CD4-positive, alpha-beta T cell treated with Interleukin-21 for 1 hour (primary cell): Measurements from ENCODE around the gene DNASE1L1.
A peak's percentile ranks its signal among the peaks of the same experiment; 100 is the strongest.

Experiments used
- DNase-seq: peaks from one replicate; pipeline ENCODE4 v3.0.0-alpha.2; 2020

Gene DNASE1L1

DNA sequence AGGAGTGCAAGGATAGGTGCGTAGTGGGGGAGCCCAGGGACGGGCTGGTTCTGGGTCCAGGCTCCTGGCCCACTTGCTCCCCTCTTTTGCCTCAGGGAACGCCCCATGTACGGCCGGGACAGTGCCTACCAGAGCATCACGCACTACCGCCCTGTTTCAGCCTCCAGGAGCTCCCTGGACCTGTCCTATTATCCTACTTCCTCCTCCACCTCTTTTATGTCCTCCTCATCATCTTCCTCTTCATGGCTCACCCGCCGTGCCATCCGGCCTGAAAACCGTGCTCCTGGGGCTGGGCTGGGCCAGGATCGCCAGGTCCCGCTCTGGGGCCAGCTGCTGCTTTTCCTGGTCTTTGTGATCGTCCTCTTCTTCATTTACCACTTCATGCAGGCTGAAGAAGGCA lies 28.3 kb downstream of the DNASE1L1 start:
- no peak for DNase-seq

DNA sequence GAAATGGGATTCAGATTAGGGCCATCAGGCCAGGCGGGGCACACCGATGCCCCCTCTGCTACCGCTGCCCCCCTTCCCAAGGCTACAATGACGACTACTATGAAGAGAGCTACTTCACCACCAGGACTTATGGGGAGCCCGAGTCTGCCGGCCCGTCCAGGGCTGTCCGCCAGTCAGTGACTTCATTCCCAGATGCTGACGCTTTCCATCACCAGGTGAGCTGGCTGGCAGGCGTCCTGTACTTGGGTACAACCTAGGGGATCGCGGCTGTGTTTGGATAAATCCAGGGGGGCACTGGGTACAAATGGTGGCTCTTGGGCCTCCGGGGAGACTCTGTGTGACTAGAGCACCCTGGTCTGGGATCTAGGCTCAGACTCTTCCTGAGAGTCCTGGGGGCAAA lies 28.9 kb downstream of the DNASE1L1 start:
- DNase-seq = no peak

- no peak for DNase-seq
Observed at GRCh38 chrX:154379569-154379951, 29.5 kb downstream of the DNASE1L1 start.

DNA sequence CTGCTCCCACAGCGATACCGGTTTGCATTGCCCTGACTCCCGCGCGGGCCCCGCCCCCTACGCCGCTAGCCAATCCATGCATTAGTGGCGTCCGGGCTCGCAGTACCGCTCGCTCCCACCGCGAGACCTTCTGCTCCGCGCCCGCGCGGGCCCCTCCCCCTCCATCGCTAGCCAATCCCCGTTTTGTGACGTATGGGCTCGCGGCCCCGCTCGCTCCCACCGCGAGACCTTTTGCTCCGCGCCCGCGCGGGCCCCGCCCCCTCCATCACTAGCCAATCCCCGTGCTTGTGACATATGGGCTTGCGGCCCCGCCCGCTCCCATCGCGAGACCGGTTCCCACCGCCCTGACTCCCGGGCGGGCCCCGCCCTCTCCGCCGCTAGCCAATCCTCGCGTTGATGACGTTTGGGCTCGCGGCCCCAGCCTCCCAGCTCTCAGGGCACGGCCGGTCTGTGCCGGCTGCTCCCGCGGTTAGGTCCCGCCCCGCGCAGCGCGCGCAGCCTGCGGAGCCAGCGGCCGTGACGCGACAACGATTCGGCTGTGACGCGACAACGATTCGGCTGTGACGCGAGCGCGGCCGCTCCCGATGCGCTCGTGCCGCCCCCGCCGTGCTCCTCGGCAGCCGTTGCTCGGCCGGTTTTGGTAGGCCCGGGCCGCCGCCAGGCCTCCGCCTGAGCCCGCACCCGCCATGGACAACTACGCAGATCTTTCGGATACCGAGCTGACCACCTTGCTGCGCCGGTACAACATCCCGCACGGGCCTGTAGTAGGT lies 30.1 kb downstream of the DNASE1L1 start, which contains the start of gene EMD:
TSS of gene EMD (plus strand) at position 497 of the 770 bp plus-strand sequence. CDS start at position 687, 190 bp downstream.
- DNase-seq = peak; percentile 98

GRCh38 chrX:154378059-154378798 lies 30.8 kb downstream of the DNASE1L1 start:
- DNase-seq = peak; percentile 51

DNA sequence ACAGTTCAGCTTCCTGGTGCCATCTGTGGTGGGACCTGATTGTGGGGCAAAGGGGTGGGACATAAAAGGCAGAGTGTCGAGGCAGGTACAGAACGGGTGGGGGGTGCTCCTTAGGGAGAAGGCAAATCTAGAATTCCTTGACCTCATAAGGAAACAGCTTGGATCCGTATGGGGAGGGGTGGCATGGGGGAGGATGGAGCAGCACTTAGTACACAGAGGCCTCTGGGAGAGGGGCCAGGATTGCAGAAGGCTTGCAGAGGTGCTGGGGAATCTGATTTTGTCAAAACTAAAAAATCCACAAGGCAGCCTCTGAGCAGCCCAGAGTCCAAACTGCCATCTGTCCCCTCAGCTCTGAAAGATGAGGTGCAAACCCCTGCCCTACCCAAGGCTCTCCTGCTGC lies 32.3 kb downstream of the DNASE1L1 start:
- DNase-seq = no peak

DNA sequence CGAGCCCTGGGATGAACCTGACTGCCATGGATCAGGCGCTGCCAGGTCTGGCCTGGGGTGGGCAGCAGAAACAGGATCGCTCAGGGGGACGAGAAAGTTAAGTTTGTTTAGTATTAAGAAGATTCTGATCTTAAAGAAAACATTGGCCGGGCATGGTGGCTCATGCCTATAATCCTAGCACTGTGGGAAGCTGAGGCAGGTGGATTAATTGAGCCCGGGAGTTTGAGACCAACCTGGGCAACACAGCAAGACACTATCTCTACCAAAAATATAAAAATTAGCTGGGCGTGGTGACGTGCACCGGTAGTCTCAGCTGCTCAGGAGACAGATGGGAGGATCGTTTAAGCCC lies 33.9 kb downstream of the DNASE1L1 start:
- DNase-seq = no peak

DNA sequence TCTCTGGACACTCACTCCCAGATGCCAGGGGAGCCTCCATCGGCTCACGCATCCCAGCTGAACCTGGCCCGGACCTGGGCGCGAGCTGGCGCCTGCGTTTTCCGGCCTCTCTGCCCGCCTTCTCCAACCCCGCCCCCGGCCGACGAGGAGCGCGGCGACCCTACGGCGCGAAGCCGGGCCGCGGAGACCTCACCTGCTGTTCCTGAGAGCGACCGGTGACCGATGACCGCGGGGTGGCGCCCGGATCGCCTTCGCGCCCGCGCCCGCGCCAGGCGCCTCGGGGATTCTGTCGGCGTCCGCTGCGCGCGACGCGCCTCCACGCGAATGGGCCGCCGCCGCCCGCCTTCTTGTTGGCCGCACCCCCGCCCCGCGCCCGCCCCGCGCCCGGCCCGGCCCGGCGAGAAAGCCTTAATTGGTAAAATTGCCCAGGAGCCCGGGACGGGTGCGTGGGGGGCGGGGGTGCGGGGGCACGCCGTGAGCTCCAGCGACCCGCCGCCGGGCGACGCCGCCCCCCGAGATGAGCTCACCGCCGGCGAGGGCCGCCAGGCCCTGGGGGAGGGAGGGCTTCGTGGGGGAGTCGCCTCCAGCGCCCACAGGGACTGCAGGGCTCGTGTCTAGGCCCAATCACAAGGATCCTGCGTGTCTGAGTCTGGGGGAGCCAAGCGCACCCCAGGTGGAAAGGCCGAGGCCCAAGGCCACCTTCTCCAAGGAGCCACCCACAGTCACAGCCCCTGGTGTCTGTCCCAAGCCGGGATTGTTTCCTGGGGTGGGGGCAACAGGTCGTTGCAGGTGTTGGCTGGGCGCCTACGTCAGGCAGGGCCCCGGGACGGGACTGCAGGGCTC lies 34.5 kb downstream of the DNASE1L1 start, which contains the start of gene FLNA:
TSS of gene FLNA (minus strand) at position 322 of the 843 bp plus-strand sequence. CDS start 3,389 bp downstream, outside the sequence.
- peak; percentile 47 for DNase-seq

GRCh38 chrX:154373340-154374306 lies 35.4 kb downstream of the DNASE1L1 start:
- no peak for DNase-seq

GRCh38 chrX:154372612-154373022 lies 36.4 kb downstream of the DNASE1L1 start:
- peak; percentile 64 for DNase-seq

GRCh38 chrX:154371789-154372300 lies 37.2 kb downstream of the DNASE1L1 start:
- no peak for DNase-seq

GRCh38 chrX:154371017-154371788 lies 37.9 kb downstream of the DNASE1L1 start:
- peak; percentile 94 for DNase-seq

- no peak for DNase-seq
Observed at GRCh38 chrX:154370300-154371016, 38.6 kb downstream of the DNASE1L1 start.

GRCh38 chrX:154369449-154370299 lies 39.4 kb downstream of the DNASE1L1 start:
- peak; percentile 77 for DNase-seq

DNA sequence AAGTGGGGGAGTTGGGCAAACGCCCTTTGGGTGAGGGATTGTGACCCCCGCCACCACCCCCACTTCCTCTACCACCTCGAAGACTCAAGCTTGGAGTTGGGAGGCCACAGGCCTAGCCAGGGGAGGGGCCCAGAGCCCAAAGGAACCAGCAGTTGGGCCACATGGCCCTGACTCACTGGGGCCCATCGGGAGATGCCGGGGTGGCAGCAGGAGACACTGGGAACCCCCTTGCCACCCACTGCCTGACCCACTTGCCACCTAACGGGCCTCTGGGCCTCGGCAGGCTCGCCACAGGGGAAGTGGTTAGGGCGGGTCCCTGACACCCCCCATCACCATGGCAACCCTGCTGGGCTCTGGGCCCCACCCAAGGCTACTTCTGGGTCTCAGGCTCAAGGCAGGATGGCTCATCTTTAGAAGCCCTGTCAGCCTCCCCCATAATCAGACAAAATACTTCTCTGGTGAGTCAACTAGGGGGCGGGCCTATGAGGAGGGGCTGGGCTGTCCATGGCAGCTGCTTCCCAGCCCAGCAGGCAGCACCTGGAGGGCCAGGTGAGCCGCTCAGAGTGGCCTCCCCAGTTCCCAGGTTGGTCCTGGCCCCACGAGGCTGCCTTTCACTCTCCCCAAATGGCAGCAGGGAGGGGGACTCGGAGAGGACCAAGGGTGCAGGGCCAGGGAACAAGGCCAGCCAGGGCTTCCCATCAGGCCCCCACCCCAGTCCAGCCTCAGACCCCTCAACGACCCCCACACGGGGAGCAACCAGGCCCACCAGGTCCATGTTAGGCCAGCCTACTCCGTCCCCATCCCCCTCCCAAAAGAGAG lies 40.2 kb downstream of the DNASE1L1 start:
- DNase-seq = peak; percentile 95

DNA sequence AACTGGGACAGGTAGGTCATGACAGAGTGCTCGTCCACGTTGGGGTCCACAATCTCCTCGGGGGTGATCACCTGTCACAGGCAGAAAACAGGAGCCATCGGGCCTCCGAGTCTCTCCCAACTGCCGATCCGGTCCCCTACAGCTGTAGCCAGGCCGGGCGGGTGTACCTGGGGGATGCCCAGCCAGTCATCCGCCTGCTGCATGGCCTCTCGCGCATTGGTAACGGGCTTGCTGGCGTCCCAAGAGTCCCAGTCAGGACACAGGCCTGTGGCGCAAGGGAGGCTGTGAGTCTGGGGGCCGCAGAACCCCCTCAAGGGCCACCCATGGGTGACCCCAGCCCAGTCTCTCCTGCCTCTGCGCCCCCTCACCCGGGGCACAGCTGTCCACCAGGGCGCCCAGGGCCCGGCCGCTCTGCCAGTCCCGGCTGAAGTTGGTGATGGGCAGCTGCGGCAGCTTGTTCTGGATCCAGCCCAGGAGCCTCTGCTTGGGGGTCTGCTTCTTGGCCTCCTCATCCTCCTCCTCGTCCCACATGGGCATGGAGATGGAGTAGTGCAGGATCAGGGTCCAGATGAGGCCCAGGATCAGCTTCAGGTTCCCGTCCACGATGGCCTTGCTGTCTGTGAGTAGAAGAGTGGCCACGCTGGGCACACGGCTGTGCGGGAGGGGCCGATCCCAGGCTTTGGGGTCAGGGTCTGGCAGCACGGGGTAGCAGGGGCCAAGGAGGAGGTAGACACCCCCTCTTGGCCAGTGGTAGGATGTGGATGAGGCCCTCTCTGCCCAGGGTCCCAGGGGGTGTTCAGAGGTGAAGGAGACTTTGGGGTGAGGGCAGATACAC lies 41.4 kb downstream of the DNASE1L1 start:
- DNase-seq = no peak

GRCh38 chrX:154366666-154367055 lies 42.4 kb downstream of the DNASE1L1 start:
- no peak for DNase-seq
